ENCODE results near the gene TMEM131. TPM values are rescaled to one million over a fixed set of nuclear protein-coding genes. Genes with fewer than 3 reads are reported as not detected.

Gene TMEM131
- total RNA-seq, 1 donor from 2014 or later, result 35.4 TPM

- Histone ChIP-seq H3K4me3 (no peak overlapping the region), H3K27me3 (no peaks in the 10 kb centered on the region), H3K4me1 (no peaks in the 10 kb centered on the region), H3K27ac (no peak overlapping the region), H3K9me3 (no peaks in the 10 kb centered on the region), H3K36me3 (peaks cover 0 to 17% of the 10 kb centered on the region in 2 donors)
- TF ChIP-seq POLR2AphosphoS5 (IDR thresholded peaks at IDR 0.05; ENCODE audit: insufficient read depth in 1 of 2, low read depth in 1 of 2), result no peak
- no peak for TF ChIP-seq CTCF (IDR thresholded peaks at IDR 0.05)
- intact Hi-C loops (cut with DNase I), result loop anchor here (10.0 kb wide), 1 partner anchor 579 kb away; no protein-coding TSS in a partner anchor
- no peak for DNase-seq (ENCODE audit: extremely low spot score in 2 of 2)
These were observed 190.0 kb downstream of the TMEM131 start for GRCh38 chr2:97805776-97806175.

- intact Hi-C loops (cut with DNase I), result loop anchor here (10.0 kb wide), 1 partner anchor 584 kb away; no protein-coding TSS in a partner anchor
- H3K4me3 ChIP-seq, result no peak overlapping the region
- no peaks in the 10 kb centered on the region for H3K4me1 ChIP-seq
- no peak for TF ChIP-seq POLR2AphosphoS5 (IDR thresholded peaks at IDR 0.05; ENCODE audit: insufficient read depth in 1 of 2, low read depth in 1 of 2)
- no peak for TF ChIP-seq CTCF (IDR thresholded peaks at IDR 0.05)
- no peak for TF ChIP-seq POLR2A (IDR thresholded peaks at IDR 0.05)
- H3K27me3 ChIP-seq, result no peaks in the 10 kb centered on the region
- no peak for DNase-seq (ENCODE audit: extremely low spot score in 2 of 2)
- H3K36me3 ChIP-seq, result peaks cover 0 to 36% of the 10 kb centered on the region in 2 donors
- no peaks in the 10 kb centered on the region for H3K9me3 ChIP-seq
- H3K27ac ChIP-seq, result no peak overlapping the region
These were observed 194.7 kb downstream of the TMEM131 start for GRCh38 chr2:97801028-97801427.

DNA sequence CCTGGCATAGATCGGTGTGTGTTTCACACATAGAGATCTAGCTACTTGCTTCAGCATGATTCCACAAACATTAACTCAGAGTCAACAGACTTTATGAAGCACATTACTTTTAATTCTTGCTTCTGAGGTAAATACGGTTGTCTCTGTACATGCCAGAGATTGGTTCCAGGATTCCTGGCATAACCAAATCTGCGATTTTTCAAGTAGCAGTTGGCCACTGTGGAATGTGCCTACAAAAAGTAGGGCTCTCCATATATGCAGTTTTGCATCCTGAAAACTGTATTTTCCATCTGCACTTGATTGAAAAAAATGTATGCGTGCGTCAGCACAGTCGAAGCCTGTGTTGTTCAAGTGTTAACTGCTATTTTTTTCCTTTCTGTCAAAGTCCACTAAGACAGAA is 197.3 kb downstream of the TMEM131 start:
- intact Hi-C loops (cut with DNase I), result no loop called here
- no peak for DNase-seq (ENCODE audit: extremely low spot score in 2 of 2)
- TF ChIP-seq CTCF (IDR thresholded peaks at IDR 0.05) (no peak), POLR2A (IDR thresholded peaks at IDR 0.05) (no peak)
- Histone ChIP-seq H3K27me3 (no peaks in the 10 kb centered on the region), H3K27ac (no peak overlapping the region), H3K4me1 (no peaks in the 10 kb centered on the region), H3K4me3 (no peak overlapping the region), H3K9me3 (no peaks in the 10 kb centered on the region), H3K36me3 (peaks cover 0 to 31% of the 10 kb centered on the region in 2 donors)

- Histone ChIP-seq H3K9me3 (no peaks in the 10 kb centered on the region), H3K27me3 (no peaks in the 10 kb centered on the region), H3K4me1 (no peaks in the 10 kb centered on the region), H3K4me3 (no peak overlapping the region), H3K27ac (no peak overlapping the region), H3K36me3 (peaks cover 0 to 38% of the 10 kb centered on the region in 2 donors)
- intact Hi-C loops (cut with DNase I), result no loop called here
- DNase-seq (ENCODE audit: extremely low spot score in 2 of 2), result no peak
- TF ChIP-seq POLR2A (IDR thresholded peaks at IDR 0.05), result no peak
- TF ChIP-seq POLR2AphosphoS5 (IDR thresholded peaks at IDR 0.05; ENCODE audit: insufficient read depth in 1 of 2, low read depth in 1 of 2), result no peak
- no peak for TF ChIP-seq CTCF (IDR thresholded peaks at IDR 0.05)
These were observed 198.4 kb downstream of the TMEM131 start for GRCh38 chr2:97797355-97797754.

DNA sequence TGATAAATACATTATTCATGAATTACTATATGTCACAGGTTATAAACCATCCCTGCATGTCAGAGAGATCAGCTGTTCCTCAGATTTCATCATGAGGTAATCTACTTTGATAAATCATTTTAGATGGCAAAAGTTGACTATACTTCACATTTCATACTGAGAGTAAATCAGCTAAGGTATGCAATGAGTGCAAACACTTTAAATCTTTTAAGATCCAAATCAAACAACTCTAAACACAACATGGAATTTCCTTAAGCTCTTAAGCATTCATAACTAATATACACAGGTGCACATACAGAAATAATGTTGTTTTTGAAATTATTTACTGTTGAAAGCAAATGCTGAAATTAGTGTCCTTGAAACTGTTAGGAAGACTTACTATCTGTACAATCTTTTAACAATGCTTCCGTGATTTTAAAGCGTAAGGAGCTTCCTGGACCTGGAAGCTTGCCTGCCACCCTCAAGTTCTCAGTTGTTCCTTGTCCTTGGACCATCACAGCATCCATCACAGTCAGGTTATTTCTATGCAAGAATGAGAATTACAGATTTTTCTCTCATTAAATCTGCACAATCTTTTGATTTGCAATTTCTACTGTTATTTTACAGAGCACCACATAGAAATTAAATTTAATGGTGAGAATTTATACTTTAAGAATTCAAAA is 199.2 kb downstream of the TMEM131 start:
- H3K4me1 ChIP-seq, result no peaks in the 10 kb centered on the region

More for the DNA sequence above, 199.2 kb downstream of the TMEM131 start:
- H3K4me3 ChIP-seq, result no peak overlapping the region
- no peak overlapping the region for H3K27ac ChIP-seq
- no peak for TF ChIP-seq POLR2A (IDR thresholded peaks at IDR 0.05)
- no peaks in the 10 kb centered on the region for H3K27me3 ChIP-seq
- no peaks in the 10 kb centered on the region for H3K9me3 ChIP-seq
- intact Hi-C loops (cut with DNase I), result no loop called here
- DNase-seq (ENCODE audit: extremely low spot score in 2 of 2), result no peak
- peaks cover 0 to 45% of the 10 kb centered on the region in 2 donors for H3K36me3 ChIP-seq

Data from vagina (tissue), 2 donors.